ENCODE data around the gene SELENOO.
A peak's percentile ranks its signal among the peaks of the same experiment; 100 is the strongest.
"Not testable (repeated sequence)": the region's sequence is repeated elsewhere in the genome, so short reads cannot be mapped to it uniquely, and the experiment has no call there.

The SELENOO gene

DNA sequence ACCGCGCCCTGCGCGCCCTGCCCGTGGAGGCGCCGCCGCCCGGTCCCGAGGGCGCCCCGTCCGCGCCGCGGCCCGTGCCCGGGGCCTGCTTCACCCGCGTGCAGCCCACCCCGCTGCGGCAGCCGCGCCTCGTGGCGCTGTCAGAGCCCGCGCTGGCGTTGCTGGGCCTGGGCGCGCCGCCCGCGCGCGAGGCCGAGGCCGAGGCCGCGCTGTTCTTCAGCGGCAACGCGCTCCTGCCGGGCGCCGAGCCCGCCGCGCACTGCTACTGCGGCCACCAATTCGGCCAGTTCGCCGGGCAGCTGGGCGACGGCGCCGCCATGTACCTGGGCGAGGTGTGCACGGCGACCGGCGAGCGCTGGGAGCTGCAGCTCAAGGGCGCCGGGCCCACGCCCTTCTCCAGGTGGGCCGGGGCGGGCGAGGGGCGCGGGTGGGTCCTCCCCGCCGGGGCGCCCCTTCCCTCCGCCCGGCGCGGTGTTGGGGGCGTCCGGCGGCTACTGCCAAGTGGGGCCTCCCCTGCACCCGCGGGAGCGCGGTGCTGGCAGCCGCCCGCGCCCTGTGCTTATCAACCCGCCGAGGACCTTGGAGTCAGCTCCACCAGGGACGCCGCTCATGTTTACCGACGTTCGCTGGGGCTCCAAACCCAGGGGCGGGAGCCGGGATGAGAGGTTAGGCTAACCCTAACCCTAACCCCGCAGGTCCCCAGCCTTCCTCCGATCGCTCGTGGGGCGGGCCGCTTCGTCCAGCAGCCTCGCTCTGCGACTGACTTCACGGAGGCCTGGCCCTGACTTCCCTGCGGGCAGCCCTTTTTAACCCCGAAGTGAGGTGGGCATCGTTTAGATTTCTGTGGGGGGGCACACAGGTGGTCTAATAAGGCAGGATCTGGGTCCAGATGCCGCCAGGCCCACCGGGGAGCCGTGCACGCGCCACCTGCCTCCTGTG is 649 bp downstream of the SELENOO start:
- DNase-seq: peak; percentile 47

DNA sequence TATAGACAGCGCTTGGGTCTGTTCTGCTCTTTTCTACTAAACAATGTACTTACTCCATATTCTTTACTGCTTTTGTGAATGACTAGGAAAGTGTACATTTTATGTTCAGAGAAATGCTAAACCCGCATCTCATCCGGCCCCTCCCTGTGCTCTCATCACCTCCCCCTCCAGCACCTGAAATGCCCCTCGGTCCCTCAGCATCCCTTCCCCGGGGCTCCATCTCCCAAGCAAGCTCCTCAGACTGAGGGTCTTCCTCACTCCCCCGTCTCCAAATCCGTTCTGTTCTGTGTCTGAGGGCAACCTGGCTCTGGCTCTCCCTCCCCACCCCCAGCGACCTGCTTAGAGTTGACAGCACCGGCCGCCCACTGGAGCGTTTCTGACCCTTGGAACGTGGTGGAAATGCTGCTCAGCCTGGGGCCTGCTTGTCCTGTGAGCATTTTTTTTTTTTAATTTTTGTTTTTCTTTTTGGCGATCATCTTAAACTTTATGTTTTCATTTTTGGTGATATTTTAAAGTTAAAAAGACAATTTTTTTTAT is 1.4 kb downstream of the SELENOO start:
- no peak for DNase-seq

DNA sequence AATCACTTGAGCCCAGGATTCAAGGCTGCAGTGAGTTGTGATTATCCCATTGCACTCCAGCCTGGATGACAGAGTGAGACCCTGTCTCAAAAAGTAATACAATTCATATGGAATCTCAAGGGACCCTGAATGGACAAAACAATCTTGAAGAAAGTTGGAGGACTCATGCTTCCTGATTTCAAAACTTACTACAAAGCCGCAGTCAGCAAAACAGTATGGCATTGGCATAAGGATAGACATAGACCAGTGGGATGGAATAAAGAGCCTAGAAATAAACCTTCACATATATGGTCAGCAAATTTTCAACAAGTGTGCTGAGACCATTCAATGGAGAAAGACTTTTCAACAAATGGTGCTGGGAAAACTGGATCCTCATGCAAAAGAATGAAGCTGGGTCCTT is 2.5 kb downstream of the SELENOO start:
- no peak for DNase-seq

DNA sequence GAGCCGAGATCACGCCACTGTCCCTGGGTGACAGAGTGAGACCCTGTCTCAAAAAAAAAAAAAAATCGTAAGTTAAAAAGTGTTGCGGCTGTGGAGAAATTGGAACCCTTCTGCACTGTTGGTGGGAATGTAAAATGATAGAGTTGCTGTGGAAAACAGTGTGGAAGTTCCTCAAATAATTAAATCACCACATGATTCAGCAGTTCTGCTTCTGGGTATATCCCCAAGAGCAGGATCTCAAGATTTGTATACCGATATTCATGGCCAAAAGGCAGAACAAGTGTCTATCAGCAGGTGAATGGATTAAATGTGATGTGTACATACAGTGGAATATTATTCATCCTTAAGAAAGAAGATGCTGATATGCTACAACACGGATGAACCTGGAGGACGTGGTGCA is 3.8 kb downstream of the SELENOO start:
- no peak for DNase-seq

DNA sequence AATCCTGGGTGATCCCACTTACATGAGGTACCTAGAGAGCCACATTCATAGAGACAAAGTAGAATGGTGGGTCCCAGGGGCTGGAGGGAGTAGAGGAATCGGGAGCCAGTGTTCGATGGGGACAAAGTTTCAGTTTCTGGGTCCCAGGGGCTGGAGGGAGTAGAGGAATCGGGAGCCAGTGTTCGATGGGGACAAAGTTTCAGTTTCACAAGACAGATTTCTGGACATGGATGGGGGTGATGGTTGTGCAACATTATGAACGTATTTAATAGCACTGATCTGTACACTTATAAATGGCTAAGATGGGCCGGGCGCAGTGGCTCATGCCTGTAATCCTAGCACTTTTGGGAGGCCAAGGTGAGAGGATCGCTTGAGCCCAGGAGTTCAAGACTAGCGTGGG is 4.2 kb downstream of the SELENOO start:
- DNase-seq: not testable (repeated sequence)

DNA sequence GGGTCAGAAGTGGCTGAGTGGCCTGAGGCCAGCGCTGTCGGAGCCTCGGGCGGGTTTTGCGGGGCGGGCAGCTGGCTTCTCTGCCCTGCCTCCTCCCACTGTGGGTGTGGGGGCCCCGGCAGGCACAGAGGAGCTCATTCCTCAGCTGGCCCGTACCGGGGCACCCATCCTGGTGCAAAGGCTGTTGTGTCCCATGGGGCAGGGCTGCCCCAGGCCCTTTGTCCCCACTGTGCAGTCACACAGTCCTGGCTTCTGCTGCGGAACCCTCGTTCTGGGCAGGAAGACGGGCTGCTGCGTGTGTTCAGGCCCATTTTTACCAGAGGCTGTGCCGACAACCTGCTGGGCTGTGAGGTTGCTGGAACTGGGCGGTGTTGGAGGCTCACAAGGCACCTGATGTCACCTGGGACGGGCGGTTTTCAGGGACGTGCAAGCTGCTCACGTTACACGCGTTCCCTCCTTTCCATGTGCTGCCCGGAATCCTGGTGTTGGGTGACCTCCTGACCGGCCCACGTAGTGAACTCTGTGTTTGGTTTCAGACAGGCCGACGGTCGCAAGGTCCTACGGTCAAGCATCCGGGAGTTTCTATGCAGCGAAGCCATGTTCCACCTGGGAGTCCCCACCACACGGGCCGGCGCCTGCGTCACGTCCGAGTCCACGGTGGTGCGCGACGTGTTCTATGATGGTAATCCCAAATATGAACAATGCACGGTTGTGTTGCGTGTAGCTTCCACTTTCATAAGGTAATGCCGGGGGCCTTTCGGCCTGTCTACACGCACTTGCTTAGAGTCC is 5.2 kb downstream of the SELENOO start:
- no peak for DNase-seq

DNA sequence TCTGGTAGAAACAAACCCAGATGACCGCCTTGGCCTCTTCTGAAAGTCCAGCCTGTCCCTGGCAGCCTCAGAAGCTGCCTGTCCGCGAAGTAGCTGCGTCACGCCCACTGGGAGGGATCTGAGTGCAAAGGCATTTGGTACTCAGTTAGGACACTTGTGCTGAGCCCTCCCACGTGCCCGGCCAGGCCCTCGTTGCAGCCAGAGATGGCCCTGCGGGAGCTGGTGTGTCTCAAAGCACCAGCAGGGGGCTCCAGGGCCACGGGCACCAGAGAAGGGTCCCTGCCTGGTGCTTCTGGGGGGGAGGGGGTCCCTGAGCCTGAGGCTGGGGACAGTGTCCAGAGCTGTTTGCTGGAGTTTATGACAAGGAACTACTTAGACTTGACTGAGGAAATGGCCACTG is 5.8 kb downstream of the SELENOO start:
- peak; percentile 29 for DNase-seq

DNA sequence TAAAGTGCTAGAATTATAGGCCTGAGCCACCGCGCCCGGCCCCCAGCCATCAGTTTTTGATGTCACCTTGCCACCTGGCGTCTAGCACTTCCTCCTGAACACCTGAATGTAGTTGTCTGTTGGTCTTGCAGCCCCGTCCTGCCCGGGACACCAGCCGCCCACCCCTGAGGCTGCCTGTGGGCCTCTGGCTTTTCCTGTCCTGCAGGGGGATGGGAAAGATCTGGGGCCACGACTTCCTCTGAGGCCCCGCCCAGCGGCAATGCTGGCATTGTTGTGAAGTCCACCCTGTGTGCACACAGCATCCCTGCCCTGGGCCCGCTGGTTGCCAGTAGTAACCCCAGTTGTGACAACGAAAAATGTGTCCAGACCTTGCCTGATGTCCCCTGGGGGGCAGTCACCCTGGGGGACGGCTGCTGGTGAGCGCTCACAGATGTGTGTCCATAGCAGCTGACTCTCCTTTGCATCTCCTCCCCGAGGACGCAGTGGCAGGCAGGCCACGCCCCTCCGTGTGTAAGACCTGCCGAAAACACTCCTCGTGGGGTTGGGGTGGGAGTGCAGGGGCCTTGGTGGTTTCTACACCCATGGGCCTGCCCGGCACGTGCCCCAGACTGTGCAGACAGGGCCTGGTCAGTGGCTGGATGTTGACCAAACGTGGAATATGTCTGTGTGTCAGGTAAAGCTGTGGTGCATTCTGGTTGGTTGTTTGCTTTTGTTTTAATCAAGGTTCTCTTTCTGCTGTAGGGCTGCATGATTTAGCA is 6.8 kb downstream of the SELENOO start:
- DNase-seq: no peak

DNA sequence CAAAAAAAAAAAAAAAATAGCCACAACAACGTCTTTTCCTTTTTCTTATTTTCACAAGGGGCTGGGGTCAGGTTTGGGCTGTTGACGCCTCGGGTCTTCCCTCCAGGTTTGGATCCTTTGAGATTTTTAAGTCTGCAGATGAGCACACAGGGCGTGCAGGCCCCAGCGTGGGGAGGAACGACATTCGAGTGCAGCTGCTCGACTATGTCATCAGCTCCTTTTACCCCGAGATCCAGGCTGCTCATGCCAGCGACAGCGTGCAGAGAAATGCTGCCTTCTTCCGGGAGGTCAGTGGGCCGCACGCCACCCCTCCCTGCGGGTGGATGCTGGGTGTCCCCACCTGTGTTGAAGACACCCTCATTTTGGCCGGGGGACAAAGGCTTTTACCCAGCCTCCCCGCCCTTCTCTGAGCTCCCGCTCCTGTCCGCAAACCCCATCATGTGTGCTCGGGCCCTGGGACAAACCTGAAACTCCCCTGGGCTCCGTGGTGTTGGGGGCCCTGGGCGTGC is 7.7 kb downstream of the SELENOO start:
- no peak for DNase-seq

DNA sequence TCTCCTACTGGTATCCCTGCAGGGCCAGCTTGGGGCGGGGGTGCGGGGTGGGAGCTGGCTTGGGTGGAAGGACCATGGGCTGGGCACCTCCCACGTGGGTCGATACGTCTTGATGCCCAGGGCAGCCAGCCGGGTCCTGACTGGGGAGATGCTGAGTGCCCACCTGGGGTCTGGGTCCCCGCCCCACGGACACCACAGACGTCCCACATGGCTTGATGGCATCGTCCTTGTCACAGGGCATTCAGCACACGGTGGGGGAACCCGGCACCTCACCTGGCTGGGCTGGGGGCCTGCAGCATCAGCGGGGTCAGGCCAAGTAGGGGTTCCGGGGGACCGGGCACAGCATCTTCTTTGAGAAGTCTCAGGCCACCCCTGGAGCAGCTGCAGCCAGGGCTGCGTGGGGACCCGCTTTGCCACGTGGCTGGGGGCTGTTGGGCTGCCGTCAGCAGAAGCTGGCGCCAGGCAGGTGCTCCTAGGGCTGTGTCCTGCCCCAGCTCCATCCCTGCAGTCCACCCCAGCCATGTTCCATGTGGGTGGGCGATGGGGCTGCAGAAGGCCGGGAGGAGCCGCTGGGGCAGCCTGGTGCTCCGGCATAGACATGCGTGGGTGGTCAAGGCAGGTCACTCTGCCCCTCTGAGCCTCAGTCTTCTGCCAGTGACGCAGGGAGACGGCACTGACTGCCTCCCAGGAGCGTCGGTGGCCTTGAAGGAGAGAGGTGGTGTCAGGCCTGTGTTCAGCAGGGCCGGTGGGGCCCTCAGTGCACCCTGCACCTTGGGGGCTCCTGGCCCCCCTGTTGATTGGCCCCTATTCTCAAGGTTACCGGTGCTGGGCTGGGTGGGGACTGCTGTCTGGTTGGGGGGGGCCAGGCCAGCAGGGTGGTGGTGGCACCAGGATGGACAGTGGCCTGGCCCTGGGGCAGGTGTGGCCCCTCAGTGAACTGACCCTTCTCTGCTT is 8.4 kb downstream of the SELENOO start:
- no peak for DNase-seq

DNA sequence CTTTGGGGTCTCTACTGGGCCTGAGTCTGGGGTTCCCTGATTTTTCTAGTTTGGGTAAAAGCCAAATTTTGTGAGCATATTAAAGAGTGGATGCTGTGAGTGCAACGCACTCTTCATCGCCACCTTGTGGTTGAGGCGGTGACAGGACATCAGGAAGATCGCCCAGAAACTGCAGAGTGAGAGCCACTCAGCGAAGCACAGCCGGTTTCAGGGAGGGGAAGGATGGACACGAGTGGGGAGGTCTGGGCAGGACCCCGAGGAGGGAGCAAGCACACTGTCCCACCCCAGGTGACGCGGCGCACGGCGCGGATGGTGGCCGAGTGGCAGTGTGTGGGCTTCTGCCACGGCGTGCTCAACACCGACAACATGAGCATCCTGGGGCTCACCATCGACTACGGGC is 9.1 kb downstream of the SELENOO start:
- peak; percentile 78 for DNase-seq

DNA sequence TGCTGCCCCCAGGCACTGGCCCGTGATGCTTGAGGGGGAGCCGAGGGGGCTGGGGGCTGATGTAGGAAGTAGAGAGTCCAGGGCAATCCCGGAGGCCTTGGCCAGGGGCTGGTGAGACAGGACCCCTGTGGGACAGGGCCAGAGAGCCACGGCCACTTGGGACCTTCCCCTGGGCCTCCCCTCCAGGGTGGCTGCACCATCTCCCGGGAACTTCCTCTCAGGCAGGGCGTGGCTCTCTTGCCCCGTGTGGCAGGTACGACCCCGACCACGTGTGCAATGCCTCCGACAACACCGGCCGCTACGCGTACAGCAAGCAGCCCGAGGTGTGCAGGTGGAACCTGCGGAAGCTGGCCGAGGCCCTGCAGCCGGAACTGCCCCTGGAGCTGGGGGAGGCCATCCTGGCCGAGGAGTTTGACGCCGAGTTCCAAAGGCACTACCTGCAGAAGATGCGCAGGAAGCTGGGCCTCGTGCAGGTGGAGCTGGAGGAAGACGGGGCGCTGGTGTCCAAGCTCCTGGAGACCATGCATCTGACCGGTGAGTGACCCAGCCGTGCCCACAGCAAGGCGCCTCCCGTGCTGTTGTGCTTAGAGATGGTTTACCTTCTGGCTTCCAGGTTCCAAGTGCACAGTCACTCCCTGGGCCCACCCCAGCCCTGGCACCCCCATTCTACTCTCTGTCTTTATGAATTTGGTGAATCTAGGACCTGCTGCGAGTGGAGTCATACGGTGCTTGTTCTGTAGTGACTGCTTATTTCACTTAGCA is 9.7 kb downstream of the SELENOO start:
- no peak for DNase-seq

DNA sequence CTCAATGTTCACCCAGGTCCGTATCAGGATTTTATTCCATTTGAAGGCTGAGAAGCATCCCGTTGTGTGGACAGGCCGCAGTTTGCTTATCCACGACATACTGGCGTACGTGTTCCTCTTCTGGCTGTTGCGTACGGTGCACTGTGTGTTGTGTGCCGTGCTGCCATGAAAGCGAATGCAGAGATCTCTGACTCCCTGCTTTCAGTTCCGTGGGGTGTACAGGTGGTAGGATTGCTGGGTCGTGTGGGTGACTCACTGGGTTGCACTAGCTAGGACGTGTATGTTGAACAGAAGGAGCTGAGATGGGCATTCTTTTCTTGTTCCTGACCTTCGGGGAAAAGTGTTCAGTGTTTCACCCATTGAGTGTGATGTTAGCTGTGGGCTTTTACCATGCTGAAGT is 10.3 kb downstream of the SELENOO start:
- DNase-seq: no peak

DNA sequence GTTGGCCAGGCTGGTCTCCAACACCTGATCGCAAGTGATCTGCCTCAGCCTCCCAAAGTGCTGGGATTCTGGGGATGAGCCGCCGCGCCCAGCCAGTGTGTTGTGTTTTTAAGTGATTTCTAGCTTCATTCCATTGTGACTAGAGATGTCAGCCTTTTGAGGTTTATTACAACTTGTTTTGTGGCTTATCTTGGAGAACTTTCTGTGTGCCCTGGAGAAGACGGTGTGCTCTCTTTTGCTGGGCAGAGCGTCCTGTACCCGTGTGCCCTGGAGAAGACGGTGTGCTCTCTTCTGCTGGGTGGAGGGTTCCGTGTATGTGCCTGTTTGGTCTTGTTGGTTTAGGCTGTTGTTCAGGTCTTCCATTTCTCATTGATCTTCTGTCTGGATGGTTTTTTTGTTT is 12.5 kb downstream of the SELENOO start:
- peak; percentile 55 for DNase-seq

DNA sequence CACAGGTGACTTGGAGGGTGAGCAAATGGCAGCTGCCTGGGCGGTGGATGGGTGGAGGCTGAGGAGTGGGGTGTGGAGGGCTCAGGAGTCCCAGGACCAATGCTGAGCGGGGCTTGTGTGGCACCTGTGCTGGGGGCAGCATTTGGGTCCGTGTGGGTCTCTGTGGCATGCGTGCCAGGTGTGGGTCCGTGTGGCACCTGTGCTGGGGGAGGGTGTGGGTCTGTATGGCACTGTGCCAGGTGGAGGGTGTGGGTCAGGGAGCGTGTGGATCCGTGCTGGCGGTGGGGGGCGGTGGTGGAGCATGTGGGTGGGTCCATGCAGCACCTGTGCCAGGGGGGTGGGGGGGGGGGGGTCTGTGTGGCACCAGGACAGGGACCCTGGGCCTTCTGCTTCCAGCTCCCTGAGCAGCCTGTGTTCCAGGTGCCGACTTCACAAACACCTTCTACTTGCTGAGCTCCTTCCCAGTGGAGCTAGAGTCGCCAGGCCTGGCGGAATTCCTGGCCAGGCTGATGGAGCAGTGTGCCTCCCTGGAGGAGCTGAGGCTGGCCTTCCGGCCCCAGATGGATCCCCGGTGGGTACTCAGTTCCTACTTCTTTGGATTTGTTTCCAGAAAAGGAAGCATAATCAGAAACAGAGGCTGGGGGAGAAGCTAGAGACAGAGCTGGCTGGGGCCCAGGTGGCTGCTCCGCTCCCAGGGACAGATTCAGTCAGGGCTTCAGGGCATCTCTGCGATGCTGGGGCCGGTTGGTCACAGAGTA is 14.7 kb downstream of the SELENOO start:
- DNase-seq: no peak

DNA sequence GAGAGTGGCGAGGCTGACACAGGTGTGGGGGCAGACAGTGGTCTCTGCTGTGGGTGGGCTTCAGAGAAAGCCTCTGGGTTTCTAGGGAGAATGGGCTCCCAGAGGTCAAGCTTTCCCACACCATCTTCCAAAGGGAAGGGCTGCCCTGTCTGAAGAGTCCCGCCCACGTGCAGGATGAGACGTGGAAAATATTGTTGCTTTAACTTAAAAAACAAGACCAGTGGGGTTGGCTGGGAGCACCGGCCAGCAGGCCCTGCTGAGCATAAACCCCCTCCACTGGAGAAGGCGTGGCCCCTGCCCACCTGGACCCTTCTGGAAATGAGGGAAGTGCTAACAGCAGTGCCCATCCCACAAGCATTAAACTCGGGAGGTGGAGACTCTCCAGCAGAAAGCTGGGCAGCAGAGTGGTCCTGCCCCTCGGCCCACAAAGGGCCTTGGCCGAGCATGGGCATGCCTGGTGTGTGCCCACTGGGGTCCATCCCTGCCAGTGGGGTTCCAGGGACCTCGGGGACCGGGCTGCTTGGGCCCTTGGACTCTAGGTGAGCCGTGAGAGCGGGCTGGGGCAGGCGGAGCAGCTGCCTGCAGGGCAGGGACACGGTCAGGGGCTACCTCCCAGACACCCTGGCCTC is 15.4 kb downstream of the SELENOO start:
- DNase-seq: no peak

DNA sequence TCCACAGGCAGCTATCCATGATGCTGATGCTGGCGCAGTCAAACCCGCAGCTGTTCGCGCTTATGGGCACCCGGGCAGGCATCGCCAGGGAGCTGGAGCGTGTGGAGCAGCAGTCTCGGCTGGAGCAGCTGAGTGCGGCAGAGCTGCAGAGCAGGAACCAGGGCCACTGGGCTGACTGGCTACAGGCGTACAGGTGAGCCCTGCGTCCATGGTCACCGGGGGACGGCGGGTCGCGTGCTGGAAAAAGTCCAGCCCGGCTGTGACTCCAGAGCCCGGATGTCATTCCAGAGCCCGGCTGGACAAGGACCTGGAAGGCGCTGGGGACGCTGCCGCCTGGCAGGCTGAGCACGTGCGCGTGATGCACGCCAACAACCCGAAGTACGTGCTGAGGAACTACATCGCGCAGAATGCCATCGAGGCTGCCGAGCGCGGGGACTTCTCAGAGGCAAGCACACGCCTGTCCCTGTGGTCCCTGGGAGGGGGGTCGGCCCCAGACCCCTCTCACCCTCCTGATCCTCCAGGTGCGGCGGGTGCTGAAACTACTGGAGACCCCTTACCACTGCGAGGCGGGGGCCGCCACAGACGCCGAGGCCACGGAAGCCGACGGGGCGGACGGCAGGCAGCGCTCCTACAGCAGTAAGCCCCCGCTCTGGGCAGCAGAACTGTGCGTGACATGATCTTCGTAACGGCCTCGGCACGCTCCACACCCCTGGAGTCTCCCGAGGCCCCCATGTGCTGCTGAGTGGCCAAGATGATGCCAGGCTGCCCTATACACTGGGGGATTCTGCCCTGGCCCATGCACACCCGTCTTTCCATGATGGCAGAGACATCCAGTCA is 16.1 kb downstream of the SELENOO start:
- no peak for DNase-seq

DNA sequence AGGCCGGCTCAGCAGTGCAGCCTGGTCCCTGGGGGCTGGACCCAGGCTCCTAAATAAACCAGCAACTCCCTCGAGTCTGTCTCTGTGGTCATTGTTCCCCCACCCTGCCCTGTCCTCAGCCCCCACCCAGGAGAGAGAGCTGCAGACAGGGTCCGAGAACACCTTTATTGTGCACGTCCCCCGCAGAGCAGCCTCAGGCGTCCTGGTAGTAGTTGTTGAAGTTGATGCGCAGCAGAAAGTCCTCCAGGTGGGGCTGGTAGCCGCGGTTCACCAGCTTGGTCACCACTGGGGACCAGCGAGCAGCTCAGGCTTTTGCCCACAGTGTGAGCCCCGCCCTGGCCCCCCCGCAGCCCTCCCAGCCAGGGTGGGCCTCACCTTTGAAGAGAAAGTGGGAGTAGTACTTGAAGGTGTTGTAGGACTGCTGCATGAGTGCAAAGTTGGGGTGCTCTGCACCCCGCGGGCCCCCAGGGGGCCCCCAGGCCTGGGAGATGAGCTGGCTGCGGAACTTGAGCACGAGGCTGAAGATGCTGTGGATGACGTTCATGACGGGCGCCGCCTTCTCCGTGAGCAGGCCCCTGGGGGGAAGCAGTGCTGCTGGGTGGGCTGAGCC is 16.8 kb downstream of the SELENOO start:
- no peak for DNase-seq
